GM12874 (cell line): Measurements from ENCODE around the gene CCDC196.

Experiments used
- TF ChIP-seq, protein P1 (sequence below): IDR thresholded peaks from 2 replicates; pipeline ENCODE4 v1.5.1; 2011; ENCODE audit warnings: low read depth, mild to moderate bottlenecking, control low read depth, low read length, moderate library complexity; ENCODE audit not compliant: insufficient read depth

CCDC196 gene, protein sequence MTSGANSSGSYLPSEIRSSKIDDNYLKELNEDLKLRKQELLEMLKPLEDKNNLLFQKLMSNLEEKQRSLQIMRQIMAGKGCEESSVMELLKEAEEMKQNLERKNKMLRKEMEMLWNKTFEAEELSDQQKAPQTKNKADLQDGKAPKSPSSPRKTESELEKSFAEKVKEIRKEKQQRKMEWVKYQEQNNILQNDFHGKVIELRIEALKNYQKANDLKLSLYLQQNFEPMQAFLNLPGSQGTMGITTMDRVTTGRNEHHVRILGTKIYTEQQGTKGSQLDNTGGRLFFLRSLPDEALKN

DNA sequence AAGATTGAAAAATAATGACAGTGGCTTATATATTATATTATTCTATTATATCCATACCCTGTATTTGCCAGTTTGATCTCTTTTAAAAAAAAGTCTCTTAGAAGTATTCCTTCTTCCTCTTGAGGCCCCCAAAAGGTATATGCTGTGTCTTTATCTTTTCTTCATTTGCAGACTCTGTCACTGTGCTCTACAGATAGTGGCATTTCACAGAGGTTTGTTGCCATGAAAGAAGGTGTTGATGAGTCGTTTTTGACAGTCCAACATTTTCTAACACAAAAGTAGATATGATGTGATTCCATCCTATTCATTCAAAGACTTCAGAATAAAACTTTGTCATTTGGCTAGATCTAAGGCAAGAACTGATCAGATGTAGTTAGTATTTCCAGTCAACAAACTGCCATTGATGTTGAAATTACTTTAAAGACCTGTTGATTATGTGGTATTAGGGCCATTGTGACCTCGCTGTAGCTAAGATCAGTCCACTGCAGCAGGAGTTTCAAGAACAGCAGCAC is at the start of gene CCDC196:
CCDC196 (plus strand) TSS at position 462 of the 512 bp plus-strand sequence. CDS start 132 bp downstream, outside the sequence.
- TF ChIP-seq, protein P1, sequence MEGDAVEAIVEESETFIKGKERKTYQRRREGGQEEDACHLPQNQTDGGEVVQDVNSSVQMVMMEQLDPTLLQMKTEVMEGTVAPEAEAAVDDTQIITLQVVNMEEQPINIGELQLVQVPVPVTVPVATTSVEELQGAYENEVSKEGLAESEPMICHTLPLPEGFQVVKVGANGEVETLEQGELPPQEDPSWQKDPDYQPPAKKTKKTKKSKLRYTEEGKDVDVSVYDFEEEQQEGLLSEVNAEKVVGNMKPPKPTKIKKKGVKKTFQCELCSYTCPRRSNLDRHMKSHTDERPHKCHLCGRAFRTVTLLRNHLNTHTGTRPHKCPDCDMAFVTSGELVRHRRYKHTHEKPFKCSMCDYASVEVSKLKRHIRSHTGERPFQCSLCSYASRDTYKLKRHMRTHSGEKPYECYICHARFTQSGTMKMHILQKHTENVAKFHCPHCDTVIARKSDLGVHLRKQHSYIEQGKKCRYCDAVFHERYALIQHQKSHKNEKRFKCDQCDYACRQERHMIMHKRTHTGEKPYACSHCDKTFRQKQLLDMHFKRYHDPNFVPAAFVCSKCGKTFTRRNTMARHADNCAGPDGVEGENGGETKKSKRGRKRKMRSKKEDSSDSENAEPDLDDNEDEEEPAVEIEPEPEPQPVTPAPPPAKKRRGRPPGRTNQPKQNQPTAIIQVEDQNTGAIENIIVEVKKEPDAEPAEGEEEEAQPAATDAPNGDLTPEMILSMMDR, result no peak

DNA sequence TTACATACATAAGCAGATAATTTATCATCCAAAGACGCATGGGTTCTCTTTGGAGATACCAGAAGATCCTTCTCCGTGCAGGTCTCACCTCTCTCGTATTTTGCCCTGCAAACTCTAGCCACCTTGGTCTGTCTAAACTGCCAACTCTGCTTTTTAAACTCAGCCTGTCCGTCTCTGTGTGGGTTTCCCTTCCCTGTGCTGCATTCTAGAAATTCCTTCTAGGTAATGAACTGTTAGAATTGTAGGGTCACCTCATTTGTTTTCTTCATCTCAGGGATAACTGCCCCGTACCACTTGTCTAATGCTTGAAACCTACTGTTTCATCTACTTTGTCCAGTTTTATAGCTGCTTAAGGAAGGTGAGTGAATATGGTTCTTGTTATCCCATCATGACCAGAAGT is 45.4 kb upstream of the CCDC196 start:
- TF ChIP-seq, protein P1, result no peak

DNA sequence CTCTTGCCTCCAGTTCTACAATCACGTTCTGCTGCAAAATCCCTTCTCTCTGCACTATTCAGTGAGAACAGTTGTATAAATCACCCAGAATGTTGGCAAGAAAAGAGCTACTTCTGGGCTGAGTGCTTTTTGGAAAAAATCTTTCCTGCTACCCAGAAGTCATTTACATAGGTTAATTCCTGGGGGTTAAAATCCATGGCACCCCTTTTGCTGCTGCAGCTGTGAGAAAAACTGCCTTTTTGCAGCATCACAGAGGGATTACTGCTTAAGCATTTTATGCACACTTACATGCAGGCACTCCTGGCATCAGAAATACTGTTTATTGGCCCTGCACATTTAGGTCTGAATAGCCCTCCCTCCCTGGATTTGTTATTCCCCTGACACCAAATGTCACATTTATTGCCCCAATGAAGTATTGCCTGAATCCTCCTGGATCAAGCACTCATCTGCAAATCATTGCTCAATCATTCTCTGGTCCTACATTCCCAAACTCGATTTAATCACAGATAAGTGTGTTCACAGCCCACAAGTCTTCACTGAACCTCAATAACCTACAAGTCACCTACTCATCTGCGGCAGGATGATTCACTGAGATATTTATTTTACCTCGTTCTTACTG is 43.1 kb upstream of the CCDC196 start:
- TF ChIP-seq, protein P1, result no peak

DNA sequence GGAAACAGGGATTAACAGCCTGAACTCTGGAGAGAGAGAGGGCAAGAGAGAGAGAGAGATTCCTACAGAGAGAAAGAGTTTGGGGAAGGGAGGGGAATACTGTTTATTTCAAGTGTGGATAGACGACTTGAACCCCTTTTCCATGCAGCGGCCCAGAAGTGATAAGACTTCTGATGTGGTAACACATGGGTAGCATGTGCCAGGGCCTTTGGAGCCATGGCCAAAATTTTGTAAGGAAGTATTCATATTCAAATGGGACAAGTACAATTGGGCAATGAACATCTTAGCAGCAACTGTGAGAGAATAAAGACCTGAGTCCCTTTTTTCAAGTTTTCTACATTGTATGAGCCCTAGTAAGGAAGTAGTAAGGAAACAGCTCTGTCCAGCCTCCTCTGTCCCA is 42.4 kb upstream of the CCDC196 start:
- TF ChIP-seq, protein P1, result no peak

DNA sequence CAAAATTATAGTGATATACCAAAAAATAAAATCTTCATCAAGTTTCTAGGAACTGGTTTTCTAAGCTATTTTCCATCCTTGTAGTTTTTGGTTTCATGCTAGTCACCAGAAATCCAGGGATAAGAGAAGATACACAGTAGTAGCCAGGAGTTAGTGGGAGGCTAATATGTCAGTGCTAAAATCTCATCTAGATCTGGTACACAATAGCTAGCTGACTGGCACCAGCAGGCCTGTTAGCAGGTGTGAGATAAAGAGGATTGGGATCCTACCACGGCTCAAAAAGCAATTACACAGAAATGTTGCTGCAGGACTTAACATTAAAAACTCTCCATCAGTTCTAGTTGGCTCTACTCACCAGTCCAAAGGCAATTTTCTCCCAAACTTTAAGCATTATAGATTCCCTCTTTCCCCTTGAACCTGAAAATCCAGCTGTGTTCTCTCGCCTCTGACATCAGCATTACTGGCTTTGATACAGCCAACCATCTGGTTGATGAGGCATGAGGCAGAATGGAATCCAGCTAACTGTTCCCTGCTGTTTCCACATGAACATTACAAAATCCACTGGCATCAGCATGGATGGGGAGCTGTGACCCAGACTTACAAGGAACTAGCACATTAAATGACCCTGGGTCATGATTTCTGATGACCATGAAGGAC is 41.8 kb upstream of the CCDC196 start:
- TF ChIP-seq, protein P1, result no peak

DNA sequence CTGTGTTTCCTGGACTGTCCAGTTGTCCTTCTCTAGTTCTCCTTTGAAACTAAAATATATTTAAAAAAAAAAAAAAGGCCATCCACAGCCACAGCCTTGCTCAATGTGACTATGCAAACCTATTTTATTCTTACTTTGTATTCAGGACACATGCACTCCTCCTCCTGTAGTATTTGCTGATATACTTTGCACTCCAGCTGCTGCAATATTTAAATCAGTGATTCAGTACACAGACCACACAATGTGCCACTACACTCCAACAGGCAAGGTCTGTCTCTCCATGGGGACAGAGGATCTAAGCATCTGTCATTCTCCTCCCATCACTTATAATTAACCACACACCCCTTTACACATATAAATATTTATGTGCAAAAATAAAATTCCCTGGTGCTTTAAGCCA is 40.2 kb upstream of the CCDC196 start:
- TF ChIP-seq, protein P1, result no peak

DNA sequence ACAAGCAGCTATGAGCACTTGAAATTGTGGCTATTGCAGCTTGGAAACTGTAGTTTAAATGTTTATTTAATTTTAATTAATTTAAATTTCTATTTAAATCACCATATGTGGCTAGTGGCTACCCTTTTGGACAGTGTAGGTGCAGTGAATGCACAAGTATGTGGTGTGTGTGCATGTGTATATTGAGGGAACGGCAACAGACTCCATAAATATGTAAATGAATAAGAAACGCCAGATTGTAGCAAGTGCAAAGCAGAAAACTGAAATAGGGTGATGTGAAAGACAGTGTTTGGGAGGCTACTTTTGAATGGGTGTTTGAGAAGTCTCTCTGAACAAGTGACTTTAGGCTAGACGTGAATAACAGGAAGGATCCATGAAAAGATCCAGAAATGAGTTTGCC is 32.7 kb upstream of the CCDC196 start:
- TF ChIP-seq, protein P1, result no peak
